PC-3 (cell line): ENCODE measurements around the gene MROH2A. TPM values are rescaled to one million over a fixed set of nuclear protein-coding genes. Genes with fewer than 3 reads are reported as not detected.
A peak's percentile ranks its signal among the peaks of the same experiment; 100 is the strongest.

Experiments
- ATAC-seq: fragments of 200-7000 bp; cut with Tn5 transposase; 2 replicates; pipeline ENCODE4 v1.9.1; 2020; ENCODE audit warnings: mild to moderate bottlenecking, moderate library complexity
- BruUV-seq: library from RNA; stranded (reverse); fragments of 400-500 nt; replicated peaks from 2 replicates; lab custom pipeline; 2021; lab: Mats Ljungman, UMichigan
- CTCF ChIA-PET: fragments of 300-600 bp; sonication (Branson Sonifier 250); formaldehyde crosslinking; loops from one replicate; lab custom pipeline; 2022; ENCODE audit warnings: antibody characterized with exemption; lab: Charles Lee
- POLR2A ChIA-PET: fragments of 300-600 bp; sonication (Branson Sonifier 250); formaldehyde crosslinking; loops from one replicate; lab custom pipeline; 2022; ENCODE audit warnings: antibody characterized with exemption; ENCODE audit not compliant: unreplicated experiment; lab: Charles Lee
- DNase-seq: peaks from one replicate; pipeline ENCODE4 v3.0.0-alpha.2; 2015
- H2AFZ ChIP-seq: fragments of 300-600 bp; sonication (generic); 2 replicates; pipeline ENCODE4 v1.6.0; 2016; ENCODE audit warnings: antibody characterized with exemption, low read length
- H3F3A ChIP-seq: fragments of 300-600 bp; sonication (generic); one replicate; pipeline ENCODE4 v1.6.0; 2017; ENCODE audit warnings: antibody characterized with exemption, low read length, control low read depth, mild to moderate bottlenecking; ENCODE audit not compliant: unreplicated experiment
- H3K27ac ChIP-seq: fragments of 300-600 bp; sonication (generic); 2 replicates; pipeline ENCODE4 v1.5.1; 2016; ENCODE audit warnings: mild to moderate bottlenecking, low read length
- H3K27me3 ChIP-seq: fragments of 300-600 bp; sonication (generic); 2 replicates; pipeline ENCODE4 v1.6.1; 2016; ENCODE audit warnings: low read length, mixed read lengths
- H3K36me3 ChIP-seq: fragments of 300-600 bp; sonication (generic); 2 replicates; pipeline ENCODE4 v1.6.1; 2016; ENCODE audit warnings: low read depth, mixed run types, low read length, mixed read lengths
- H3K4me1 ChIP-seq: fragments of 300-600 bp; sonication (generic); 2 replicates; pipeline ENCODE4 v1.5.1; 2016; ENCODE audit warnings: low read length; ENCODE audit not compliant: insufficient read depth
- H3K4me2 ChIP-seq: fragments of 300-600 bp; sonication (generic); 2 replicates; pipeline ENCODE4 v1.6.0; 2016; ENCODE audit warnings: low read length
- H3K4me3 ChIP-seq: fragments of 300-600 bp; sonication (generic); 2 replicates; pipeline ENCODE4 v1.5.1; 2016; ENCODE audit warnings: mild to moderate bottlenecking, low read length, mixed read lengths
- H3K79me2 ChIP-seq: fragments of 300-600 bp; sonication (generic); 2 replicates; pipeline ENCODE4 v1.6.1; 2017; ENCODE audit warnings: low read length, mixed read lengths
- H3K9ac ChIP-seq: fragments of 300-600 bp; sonication (generic); 2 replicates; pipeline ENCODE4 v1.6.0; 2016; ENCODE audit warnings: mild to moderate bottlenecking, low read length
- H3K9me2 ChIP-seq: fragments of 300-600 bp; sonication (generic); replicated peaks from 2 replicates; pipeline ENCODE4 v1.6.1; 2016; ENCODE audit warnings: mixed run types, low read length, mixed read lengths
- H3K9me3 ChIP-seq: fragments of 300-600 bp; sonication (generic); 2 replicates; pipeline ENCODE4 v1.6.1; 2016; ENCODE audit warnings: low read length, mixed read lengths
- H4K20me1 ChIP-seq: fragments of 300-600 bp; sonication (generic); 2 replicates; pipeline ENCODE4 v1.6.1; 2016; ENCODE audit warnings: low read length, mixed read lengths
- EZH2 ChIP-seq: fragments of 300-600 bp; sonication (generic); IDR thresholded peaks from one replicate; pipeline ENCODE4 v1.6.1; 2017; ENCODE audit warnings: antibody characterized with exemption, mild to moderate bottlenecking, low read length; ENCODE audit not compliant: unreplicated experiment
- EZH2phosphoT487 ChIP-seq: fragments of 300-600 bp; sonication (generic); IDR thresholded peaks from 2 replicates; pipeline ENCODE4 v1.6.1; 2018; ENCODE audit warnings: mild to moderate bottlenecking, antibody characterized with exemption, low read length, borderline replicate concordance
- intact Hi-C: fragments of 100-400 bp; cut with micrococcal nuclease; formaldehyde crosslinking; loops from 2 replicates; pipeline ENCODE4 v1.9.0; 2023
- total RNA-seq: library from RNA; depleted of rRNA; stranded (reverse); fragments of >200 nt; gene quantifications from 2 replicates; pipeline ENCODE4 v1.2.3, GENCODE V29; 2014
- TF ChIP-seq, protein P1 (sequence below): fragments of 300-600 bp; sonication (generic); conservative IDR thresholded peaks from 2 replicates; pipeline ENCODE4 v1.5.1; 2017; ENCODE audit warnings: antibody characterized with exemption, low read depth, mild to moderate bottlenecking, low read length

Gene MROH2A
- total RNA-seq, 1 experiment from 2014 or later = not detected

DNA sequence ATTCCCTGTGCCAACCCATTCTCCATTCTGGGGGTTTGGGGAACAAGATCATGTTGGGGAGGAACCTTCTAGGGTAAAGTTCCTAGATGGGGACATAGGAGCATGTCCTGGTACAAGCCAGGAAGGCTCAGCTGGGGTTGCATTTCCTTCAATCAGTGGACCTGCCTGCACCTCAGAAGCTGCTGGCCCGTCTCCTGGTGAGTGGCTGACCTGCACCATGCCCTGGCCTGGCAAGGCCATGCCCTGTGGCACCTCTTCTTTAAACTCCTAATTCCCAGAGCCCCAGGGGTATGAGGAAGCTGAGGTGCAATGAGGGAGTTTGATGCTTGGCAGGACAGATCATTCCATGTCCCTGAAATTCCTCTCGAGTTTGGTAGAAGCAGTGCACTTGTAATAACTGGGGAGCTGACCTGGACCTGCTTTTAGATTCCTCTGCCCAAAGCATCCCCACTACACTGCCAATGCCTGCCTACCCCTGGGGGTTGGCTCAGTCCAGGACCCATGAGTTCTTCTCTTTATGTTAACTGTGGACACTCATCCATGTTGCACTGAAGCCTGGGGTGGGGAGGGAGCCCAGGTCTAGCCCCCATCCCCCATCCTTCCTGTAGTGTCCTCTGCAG, 25.3 kb downstream of the MROH2A start:
- POLR2A ChIA-PET = no interaction called here

DNA sequence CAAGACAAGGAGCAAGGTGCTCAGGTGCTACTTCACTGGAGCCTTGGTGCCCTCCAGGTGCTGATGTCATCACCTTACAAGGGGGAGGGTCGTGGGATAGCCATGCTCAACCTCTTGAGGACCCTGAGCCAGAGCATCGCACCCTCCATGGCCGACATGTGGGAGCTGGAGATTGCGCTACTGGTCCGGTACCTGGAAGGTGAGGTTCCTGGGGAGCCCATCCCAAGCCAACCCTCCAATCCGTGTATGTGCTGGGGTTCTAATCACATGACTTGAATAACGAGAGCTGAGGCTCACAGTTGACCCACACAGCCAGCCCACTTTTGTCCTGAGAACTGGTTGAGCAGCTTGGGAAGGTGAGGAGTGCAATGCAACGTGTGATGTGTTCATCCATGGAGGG, 25.9 kb downstream of the MROH2A start:
- BruUV-seq = no TSS peak
- Histone ChIP-seq H3F3A (no peaks in the 10 kb centered on the region), H3K9ac (no peak overlapping the region), H3K4me3 (no peak overlapping the region), H3K4me1 (peaks cover 5% of the 10 kb centered on the region; the same call in 1 of the 2 replicates), H3K36me3 (no peaks in the 10 kb centered on the region), H3K9me3 (no peaks in the 10 kb centered on the region), H4K20me1 (no peaks in the 10 kb centered on the region), H3K27ac (no peak overlapping the region), H3K27me3 (no peaks in the 10 kb centered on the region), H2AFZ (no peak overlapping the region), H3K9me2 (no peaks in the 10 kb centered on the region), H3K4me2 (no peak overlapping the region), H3K79me2 (no peaks in the 10 kb centered on the region)
- ChIA-PET POLR2A (no interaction called here), CTCF (interaction anchor here (0.5 kb wide), 1 partner anchor 309 kb away, joined by 3 read pairs; no protein-coding TSS in a partner anchor)
- intact Hi-C loops = no loop called here
- no peak for TF ChIP-seq EZH2phosphoT487
- no peak for TF ChIP-seq EZH2
- TF ChIP-seq, protein P1, sequence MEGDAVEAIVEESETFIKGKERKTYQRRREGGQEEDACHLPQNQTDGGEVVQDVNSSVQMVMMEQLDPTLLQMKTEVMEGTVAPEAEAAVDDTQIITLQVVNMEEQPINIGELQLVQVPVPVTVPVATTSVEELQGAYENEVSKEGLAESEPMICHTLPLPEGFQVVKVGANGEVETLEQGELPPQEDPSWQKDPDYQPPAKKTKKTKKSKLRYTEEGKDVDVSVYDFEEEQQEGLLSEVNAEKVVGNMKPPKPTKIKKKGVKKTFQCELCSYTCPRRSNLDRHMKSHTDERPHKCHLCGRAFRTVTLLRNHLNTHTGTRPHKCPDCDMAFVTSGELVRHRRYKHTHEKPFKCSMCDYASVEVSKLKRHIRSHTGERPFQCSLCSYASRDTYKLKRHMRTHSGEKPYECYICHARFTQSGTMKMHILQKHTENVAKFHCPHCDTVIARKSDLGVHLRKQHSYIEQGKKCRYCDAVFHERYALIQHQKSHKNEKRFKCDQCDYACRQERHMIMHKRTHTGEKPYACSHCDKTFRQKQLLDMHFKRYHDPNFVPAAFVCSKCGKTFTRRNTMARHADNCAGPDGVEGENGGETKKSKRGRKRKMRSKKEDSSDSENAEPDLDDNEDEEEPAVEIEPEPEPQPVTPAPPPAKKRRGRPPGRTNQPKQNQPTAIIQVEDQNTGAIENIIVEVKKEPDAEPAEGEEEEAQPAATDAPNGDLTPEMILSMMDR = no peak
- ATAC-seq (no peak), DNase-seq (no peak)

More for the DNA sequence above, 25.3 kb downstream of the MROH2A start:
- intact Hi-C loops = no loop called here
- BruUV-seq = no TSS peak
- Histone ChIP-seq H3K4me1 (peaks cover 5% of the 10 kb centered on the region; the same call in 1 of the 2 replicates), H3K4me2 (no peak overlapping the region), H2AFZ (no peak overlapping the region), H3K27me3 (no peaks in the 10 kb centered on the region), H3K9me2 (no peaks in the 10 kb centered on the region), H3K4me3 (no peak overlapping the region), H3K9ac (no peak overlapping the region), H4K20me1 (no peaks in the 10 kb centered on the region), H3K79me2 (no peaks in the 10 kb centered on the region), H3K9me3 (no peaks in the 10 kb centered on the region), H3K27ac (no peak overlapping the region), H3F3A (no peaks in the 10 kb centered on the region), H3K36me3 (no peaks in the 10 kb centered on the region)
- ATAC-seq = no peak
- CTCF ChIA-PET = no interaction called here
- no peak for DNase-seq
- no peak for TF ChIP-seq EZH2phosphoT487
- no peak for TF ChIP-seq EZH2
- TF ChIP-seq, protein P1 = no peak

DNA sequence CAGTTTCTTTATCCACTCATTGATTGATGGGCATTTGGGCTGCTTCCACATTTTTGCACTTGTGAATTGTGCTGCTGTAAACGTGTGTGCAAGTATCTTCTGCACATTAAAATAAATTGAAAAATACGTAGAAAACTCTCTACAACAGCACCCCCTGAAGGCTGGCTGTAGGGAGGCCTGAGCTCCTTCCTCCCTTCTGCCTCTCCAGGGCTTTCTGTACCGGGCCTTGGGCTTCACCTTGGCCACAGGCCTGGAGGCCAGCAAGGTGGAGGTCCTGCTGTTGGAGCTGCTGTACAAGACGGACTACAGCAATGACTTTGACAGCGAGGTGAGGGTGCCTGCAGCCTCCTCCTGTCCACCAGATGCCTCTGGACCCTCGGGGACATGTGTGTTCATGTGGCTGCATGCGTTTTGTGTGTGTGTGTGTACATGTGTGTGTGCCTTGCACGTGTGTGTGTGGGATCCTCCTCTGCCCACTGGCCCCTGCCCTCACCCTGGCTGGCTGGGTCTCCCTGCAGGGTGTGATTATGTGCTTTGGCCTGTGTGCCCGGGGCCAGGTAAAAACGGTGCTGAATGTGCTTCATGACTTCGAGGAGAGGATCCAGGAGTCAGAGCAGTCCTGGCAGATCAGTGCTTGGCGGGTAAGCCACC, 29.2 kb downstream of the MROH2A start:
- Histone ChIP-seq H3K27ac (no peak overlapping the region), H3K9me2 (no peaks in the 10 kb centered on the region), H3K9ac (no peak overlapping the region), H4K20me1 (no peaks in the 10 kb centered on the region), H3K79me2 (no peaks in the 10 kb centered on the region), H3K9me3 (no peaks in the 10 kb centered on the region), H3K36me3 (no peaks in the 10 kb centered on the region), H3K27me3 (no peaks in the 10 kb centered on the region), H3F3A (no peaks in the 10 kb centered on the region), H3K4me2 (no peak overlapping the region), H3K4me3 (no peak overlapping the region), H2AFZ (no peak overlapping the region), H3K4me1 (no peaks in the 10 kb centered on the region)
- BruUV-seq = no TSS peak
- intact Hi-C loops = no loop called here
- POLR2A ChIA-PET = no interaction called here
- ATAC-seq (peak; percentile 27; the same call in 1 of the 2 replicates), DNase-seq (peak; percentile 21)
- CTCF ChIA-PET = interaction anchor here (0.7 kb wide), 1 partner anchor 127 kb away, joined by 4 read pairs; no protein-coding TSS in a partner anchor
- TF ChIP-seq, protein P1 = peak; percentile 35; the same call in 1 of the 2 replicates
- no peak for TF ChIP-seq EZH2phosphoT487
- TF ChIP-seq EZH2 = no peak
